Heart left ventricle (tissue), 16 donors: Measurements from ENCODE around the gene CCR3. TPM values are rescaled to one million over a fixed set of nuclear protein-coding genes. Genes with fewer than 3 reads are reported as not detected.
A peak's percentile ranks its signal among the peaks of the same experiment; 100 is the strongest.

ENCODE experiments used
- ATAC-seq, 4 donors: fragments of 200-7000 bp; cut with Tn5 transposase; one replicate each; pipeline ENCODE4 v1.9.1; 2020 to 2022; ENCODE audit warnings: moderate library complexity in 4 of 4, mild to moderate bottlenecking in 3 of 4, moderate number of reproducible peaks in 1 of 4
- DNase-seq, 5 donors: peaks; one replicate each; pipeline ENCODE4 v3.0.0-alpha.2; 2020
- H3K27ac ChIP-seq, 12 donors: fragments of 200-600 bp; sonication (generic) in 4 of 12; one replicate each; pipeline versions ENCODE4 v1.5.0 to v1.8.0; 2016 to 2022; ENCODE audit warnings: mild to moderate bottlenecking in 2 of 12
- H3K27me3 ChIP-seq, 9 donors: fragments of 200-600 bp; sonication (generic) in 2 of 9; one replicate each; pipeline versions ENCODE4 v1.5.1 to v1.8.0; 2016 to 2022; ENCODE audit warnings: mild to moderate bottlenecking in 3 of 9
- H3K36me3 ChIP-seq, 9 donors: fragments of 200-600 bp; sonication (generic) in 2 of 9; one replicate each; pipeline versions ENCODE4 v1.5.0 to v1.8.0; 2018 to 2022; ENCODE audit warnings: mild to moderate bottlenecking in 2 of 9
- H3K4me1 ChIP-seq, 12 donors: fragments of 200-600 bp; sonication (generic) in 4 of 12; one replicate each; pipeline versions ENCODE4 v1.5.0 to v1.8.0; 2016 to 2022; ENCODE audit warnings: mild to moderate bottlenecking in 3 of 12
- H3K4me3 ChIP-seq, 12 donors: fragments of 200-600 bp; sonication (generic) in 4 of 12; one replicate each; pipeline versions ENCODE4 v1.5.0 to v1.8.0; 2017 to 2022; ENCODE audit warnings: mild to moderate bottlenecking in 9 of 12, moderate library complexity in 4 of 12
- H3K9me3 ChIP-seq, 12 donors: fragments of 200-600 bp; sonication (generic) in 4 of 12; one replicate each; pipeline versions ENCODE4 v1.5.0 to v1.8.0; 2016 to 2022; ENCODE audit warnings: mild to moderate bottlenecking in 1 of 12
- CTCF ChIP-seq, 12 donors: fragments of 200-600 bp; sonication (generic) in 4 of 12; IDR thresholded peaks; one replicate each; pipeline versions ENCODE4 v1.5.0 to v1.8.0; 2018 to 2022; ENCODE audit warnings: antibody characterized with exemption in 12 of 12, mild to moderate bottlenecking in 5 of 12
- POLR2A ChIP-seq, 2 donors: fragments of 450-650 bp; IDR thresholded peaks; one replicate each; pipeline ENCODE4 v1.6.1; 2017; ENCODE audit warnings: antibody characterized with exemption in 2 of 2, mild to moderate bottlenecking in 2 of 2, moderate library complexity in 2 of 2
- WGBS, 4 donors: extraction: QIAGEN DNeasy Blood & Tissue Kit in 2 of 4; methylation state at CpG; one replicate each; pipeline versions ENCODE4 v1.1.5 to v1.1.7; 2013 to 2018; 5-methylcytosine and 5-hydroxymethylcytosine counted together
- intact Hi-C, 10 donors: fragments of 100-400 bp; cut with DNase I; formaldehyde crosslinking; loops; one replicate each; pipeline versions ENCODE4 v1.11.1 to v1.14.2; 2022
- polyA plus RNA-seq, 2 donors: library from polyadenylated mRNA; stranded (reverse); fragments of 200-250 nt; gene quantifications; one replicate each; pipeline ENCODE4 v1.2.3, GENCODE V29; 2013
- total RNA-seq, 9 donors: library from RNA; depleted of rRNA in 2 of 9; stranded (reverse); fragments of >200 nt in 2 of 9; fragmentation: NEBNext Ultra II Directional in 3 of 9; extraction: Animal tissue kit (Norgen Biotek cat#: 25700) in 3 of 9; gene quantifications; one replicate each; pipeline versions ENCODE4 v1.1.0 to v1.2.4, GENCODE V29; 2016 to 2023
- donor health status: ischemic (EF 13 %, LVEDD 7.1; RV severe dilation, severe dysfunction).
- donor health status: healthy with polysubstance abuse.
- donor health status: DM: no; HTN: yes; CAD: no.
- donor health status: DM: no; HTN: no; CAD: no.
- donor health status: ischemic (EF 25% LVEDD 6.9; RV normal size, moderate dysfunction).
- donor health status: ischemic (EF 25% LVEDD 5.7; RV mildly dilated, moderate dysfunction).
- donor health status: healthy.
- donor health status: DM: yes; HTN: yes; CAD: no.
- donor health status: ischemic (EF 35%, LVEDD 5.7; RV mildly dilated, moderate dysfunction).
- donor health status: nonischemic (EF 11% LVEDD 7.7; RV severe dilation, severe dysfunction).
- donor health status: DM: yes; HTN: yes; CAD: no.
- donor health status: PGD.
- donor health status: ischemic (EF 29% LVEDD 5.4; RV normal size, mild dysfunction).
- donor health status: nonischemic (EF 23%, LVEDD 6.1; RV moderate dilation, normal function).

CCR3 gene
- total and polyA plus RNA-seq, 11 donors: 0.20 to 0.27 TPM; not detected in 9

GRCh38 chr3:46284981-46285683 is 42.9 kb downstream of the CCR3 start:
- intact Hi-C loops: no loop called here
- TF ChIP-seq POLR2A (IDR thresholded peaks at IDR 0.05) (no peak), CTCF (IDR thresholded peaks at IDR 0.05) (no peak)
- peaks cover 0 to 50% (median 0%) of the 10 kb centered on the region in 12 donors for H3K4me1 ChIP-seq
- no peaks in the 10 kb centered on the region for H3K36me3 ChIP-seq
- H3K27me3 ChIP-seq: no peaks in the 10 kb centered on the region
- peak in 3 of 4 donors; percentile 42 to 58 (median 45) for ATAC-seq
- no peak overlapping the region for H3K4me3 ChIP-seq
- no peaks in the 10 kb centered on the region for H3K9me3 ChIP-seq
- H3K27ac ChIP-seq: peak overlapping the region in 1 of 12 donors; percentile 28
- 45 to 60% (median 55%) methylated on average over 6 of the region's 6 CpGs for WGBS, 4 donors
- DNase-seq: peak in 1 of 5 donors; percentile 52

DNA sequence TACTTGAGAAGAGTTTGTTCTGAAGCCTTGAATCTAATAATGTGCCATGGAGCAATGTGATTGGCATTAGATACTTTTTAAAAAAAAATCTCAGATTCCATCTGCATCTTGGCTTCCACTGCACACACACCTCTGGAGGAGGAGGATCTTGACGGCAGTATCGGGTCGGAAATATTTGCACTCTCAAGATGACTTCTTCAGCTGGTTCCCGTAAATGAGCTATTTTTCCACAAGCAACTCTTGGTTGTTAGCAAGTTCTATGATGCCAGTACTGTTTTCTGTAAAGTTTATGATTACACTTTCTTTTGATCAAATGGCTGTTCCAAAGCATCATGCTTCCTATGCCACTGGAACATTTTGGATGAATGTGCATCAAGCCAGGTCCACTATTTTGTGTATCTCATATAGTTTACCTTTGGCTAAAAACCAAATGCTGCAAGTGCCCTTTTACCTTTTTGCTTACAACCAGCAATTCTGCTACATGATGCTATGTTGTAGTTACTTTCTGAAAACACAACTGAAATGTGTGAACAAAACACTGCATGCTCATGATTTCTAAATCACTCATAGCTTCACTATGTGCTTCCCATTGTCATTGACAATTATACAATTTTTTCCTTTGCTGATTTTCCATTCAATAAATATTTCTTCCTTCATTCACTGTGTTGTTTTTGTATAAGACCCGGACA is 43.8 kb downstream of the CCR3 start:
- intact Hi-C loops: no loop called here
- Histone ChIP-seq H3K4me1 (peaks cover 0 to 50% (median 0%) of the 10 kb centered on the region in 12 donors), H3K4me3 (no peak overlapping the region), H3K27ac (peak overlapping the region in 1 of 12 donors; percentile 28), H3K9me3 (no peaks in the 10 kb centered on the region), H3K36me3 (no peaks in the 10 kb centered on the region), H3K27me3 (no peaks in the 10 kb centered on the region)
- TF ChIP-seq CTCF (IDR thresholded peaks at IDR 0.05) (no peak), POLR2A (IDR thresholded peaks at IDR 0.05) (no peak)
- DNase-seq (no peak), ATAC-seq (no peak)
- 78 to 95% (median 92%) methylated on average over 5 of the region's 5 CpGs for WGBS, 4 donors

- H3K4me1 ChIP-seq: peaks cover 0 to 42% (median 0%) of the 10 kb centered on the region in 12 donors
- TF ChIP-seq POLR2A (IDR thresholded peaks at IDR 0.05) (no peak), CTCF (IDR thresholded peaks at IDR 0.05) (no peak)
- no peaks in the 10 kb centered on the region for H3K27me3 ChIP-seq
- H3K27ac ChIP-seq: no peak overlapping the region
- intact Hi-C loops: no loop called here
- no peaks in the 10 kb centered on the region for H3K36me3 ChIP-seq
- no peaks in the 10 kb centered on the region for H3K9me3 ChIP-seq
- no peak for ATAC-seq
- H3K4me3 ChIP-seq: no peak overlapping the region
- 66 to 79% (median 73%) methylated on average over 5 of the region's 5 CpGs for WGBS, 4 donors
- DNase-seq: no peak
These were observed 44.8 kb downstream of the CCR3 start for GRCh38 chr3:46286947-46287565.

- WGBS, 4 donors: 97 to 100% (median 100%) methylated on average over 1 of the region's 1 CpG
- TF ChIP-seq POLR2A (IDR thresholded peaks at IDR 0.05) (no peak), CTCF (IDR thresholded peaks at IDR 0.05) (no peak)
- ATAC-seq (no peak), DNase-seq (no peak)
- peaks cover 0 to 35% (median 0%) of the 10 kb centered on the region in 12 donors for H3K4me1 ChIP-seq
- peak overlapping the region in 1 of 12 donors; percentile 56 for H3K27ac ChIP-seq
- no peak overlapping the region for H3K4me3 ChIP-seq
- H3K27me3 ChIP-seq: no peaks in the 10 kb centered on the region
- H3K9me3 ChIP-seq: no peaks in the 10 kb centered on the region
- H3K36me3 ChIP-seq: no peaks in the 10 kb centered on the region
- intact Hi-C loops: no loop called here
These were observed 47.3 kb downstream of the CCR3 start for GRCh38 chr3:46289551-46289950.
